A204.1 (cell line): ENCODE results near the gene TSKS.
"Not testable (repeated sequence)": the region's sequence is repeated elsewhere in the genome, so short reads cannot be mapped to it uniquely, and the experiment has no call there.

Source experiments
- FAIRE-seq: peaks from 2 replicates; lab custom pipeline; 2012; peaks lifted over from hg19 to GRCh38; lab: Jason Lieb, UNC

Gene TSKS

GRCh38 chr19:49766007-49766929 lies 3.2 kb upstream of the TSKS start:
- peak; percentile 99 for FAIRE-seq

- no peak for FAIRE-seq
Measured at GRCh38 chr19:49764341-49764740, 1.2 kb upstream of the TSKS start.

GRCh38 chr19:49761625-49762311 lies 1.3 kb downstream of the TSKS start:
- FAIRE-seq: no peak

GRCh38 chr19:49761249-49761624 lies 1.9 kb downstream of the TSKS start:
- no peak for FAIRE-seq

GRCh38 chr19:49758292-49758691 lies 4.8 kb downstream of the TSKS start:
- FAIRE-seq: peak; percentile 91

- no peak for FAIRE-seq
Measured at GRCh38 chr19:49755956-49756355, 7.2 kb downstream of the TSKS start.

- no peak for FAIRE-seq
Measured at GRCh38 chr19:49752701-49753100, 10.4 kb downstream of the TSKS start.

GRCh38 chr19:49749771-49750170 lies 13.3 kb downstream of the TSKS start:
- no peak for FAIRE-seq

GRCh38 chr19:49749055-49749716 lies 13.9 kb downstream of the TSKS start:
- FAIRE-seq: no peak

GRCh38 chr19:49746206-49746958 lies 16.7 kb downstream of the TSKS start:
- no peak for FAIRE-seq

- no peak for FAIRE-seq
Measured at GRCh38 chr19:49744946-49745381, 18.1 kb downstream of the TSKS start.

GRCh38 chr19:49741210-49741844 lies 21.8 kb downstream of the TSKS start:
- FAIRE-seq: no peak

GRCh38 chr19:49739933-49740332 lies 23.2 kb downstream of the TSKS start:
- no peak for FAIRE-seq

- FAIRE-seq: no peak
Measured at GRCh38 chr19:49739098-49739497, 24.0 kb downstream of the TSKS start.

- FAIRE-seq: no peak
Measured at GRCh38 chr19:49738268-49738667, 24.8 kb downstream of the TSKS start.

- no peak for FAIRE-seq
Measured at GRCh38 chr19:49730166-49730565, 32.9 kb downstream of the TSKS start.

- no peak for FAIRE-seq
Measured at GRCh38 chr19:49727217-49728030, 35.7 kb downstream of the TSKS start.

GRCh38 chr19:49719420-49719819 lies 43.7 kb downstream of the TSKS start:
- FAIRE-seq: not testable (repeated sequence)

GRCh38 chr19:49718991-49719390 lies 44.1 kb downstream of the TSKS start:
- FAIRE-seq: no peak

- FAIRE-seq: peak; percentile 88
Measured at GRCh38 chr19:49718511-49718910, 44.6 kb downstream of the TSKS start.

GRCh38 chr19:49716154-49716553 lies 47.0 kb downstream of the TSKS start:
- no peak for FAIRE-seq
